NB4 (cell line): ENCODE data around the gene SETD3.

ENCODE experiments used
- MYC ChIP-seq: IDR thresholded peaks from 2 replicates; pipeline ENCODE4 v1.6.1; 2011; ENCODE audit warnings: low read depth, low read length
- POLR2A ChIP-seq: IDR thresholded peaks from 2 replicates; pipeline ENCODE4 v1.6.1; 2011; ENCODE audit warnings: mild to moderate bottlenecking; ENCODE audit not compliant: insufficient read length; ENCODE audit errors: extremely low read depth
- TF ChIP-seq, protein P1 (sequence below): IDR thresholded peaks from one replicate; pipeline ENCODE4 v1.5.1; 2012; ENCODE audit warnings: low read depth, low read length

- TF ChIP-seq POLR2A (no peak), MYC (no peak)
- TF ChIP-seq, protein P1, sequence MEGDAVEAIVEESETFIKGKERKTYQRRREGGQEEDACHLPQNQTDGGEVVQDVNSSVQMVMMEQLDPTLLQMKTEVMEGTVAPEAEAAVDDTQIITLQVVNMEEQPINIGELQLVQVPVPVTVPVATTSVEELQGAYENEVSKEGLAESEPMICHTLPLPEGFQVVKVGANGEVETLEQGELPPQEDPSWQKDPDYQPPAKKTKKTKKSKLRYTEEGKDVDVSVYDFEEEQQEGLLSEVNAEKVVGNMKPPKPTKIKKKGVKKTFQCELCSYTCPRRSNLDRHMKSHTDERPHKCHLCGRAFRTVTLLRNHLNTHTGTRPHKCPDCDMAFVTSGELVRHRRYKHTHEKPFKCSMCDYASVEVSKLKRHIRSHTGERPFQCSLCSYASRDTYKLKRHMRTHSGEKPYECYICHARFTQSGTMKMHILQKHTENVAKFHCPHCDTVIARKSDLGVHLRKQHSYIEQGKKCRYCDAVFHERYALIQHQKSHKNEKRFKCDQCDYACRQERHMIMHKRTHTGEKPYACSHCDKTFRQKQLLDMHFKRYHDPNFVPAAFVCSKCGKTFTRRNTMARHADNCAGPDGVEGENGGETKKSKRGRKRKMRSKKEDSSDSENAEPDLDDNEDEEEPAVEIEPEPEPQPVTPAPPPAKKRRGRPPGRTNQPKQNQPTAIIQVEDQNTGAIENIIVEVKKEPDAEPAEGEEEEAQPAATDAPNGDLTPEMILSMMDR: no peak
Observed at GRCh38 chr14:99508896-99509629, 28.4 kb upstream of the SETD3 start.
